ENCODE data around the gene SCML2.
"Not testable (repeated sequence)": the region's sequence is repeated elsewhere in the genome, so short reads cannot be mapped to it uniquely, and the experiment has no call there.

Gene SCML2

GRCh38 chrX:18271725-18272124, 82.8 kb downstream of the SCML2 start:
- no peak for DNase-seq (ENCODE audit: low read depth in 2 of 2, low spot score in 1 of 2)

- no peak for DNase-seq (ENCODE audit: low read depth in 2 of 2, low spot score in 1 of 2)
Measured at GRCh38 chrX:18271309-18271708, 83.2 kb downstream of the SCML2 start.

GRCh38 chrX:18255059-18255458, 99.4 kb downstream of the SCML2 start:
- DNase-seq (ENCODE audit: low read depth in 2 of 2, low spot score in 1 of 2) = no peak

- DNase-seq (ENCODE audit: low read depth in 2 of 2, low spot score in 1 of 2) = no peak
Measured at GRCh38 chrX:18252644-18253359, 101.7 kb downstream of the SCML2 start.

GRCh38 chrX:18229646-18230045, 124.8 kb downstream of the SCML2 start:
- DNase-seq (ENCODE audit: low read depth in 2 of 2, low spot score in 1 of 2) = not testable (repeated sequence)

GRCh38 chrX:18228069-18228468, 126.4 kb downstream of the SCML2 start:
- DNase-seq (ENCODE audit: low read depth in 2 of 2, low spot score in 1 of 2) = no peak

- no peak for DNase-seq (ENCODE audit: low read depth in 2 of 2, low spot score in 1 of 2)
Measured at GRCh38 chrX:18227458-18227857, 127.0 kb downstream of the SCML2 start.

- DNase-seq (ENCODE audit: low read depth in 2 of 2, low spot score in 1 of 2) = no peak
Measured at GRCh38 chrX:18220786-18221185, 133.7 kb downstream of the SCML2 start, which contains the start of gene BEND2. Gene BEND2 (minus strand): TSS chrX:18220886. CDS start chrX:18220750, 136 bp downstream.

- DNase-seq (ENCODE audit: low read depth in 2 of 2, low spot score in 1 of 2) = no peak
Measured at GRCh38 chrX:18210470-18210869, 144.0 kb downstream of the SCML2 start.

GRCh38 chrX:18206657-18207056, 147.8 kb downstream of the SCML2 start:
- DNase-seq (ENCODE audit: low read depth in 2 of 2, low spot score in 1 of 2) = no peak

GRCh38 chrX:18203631-18204030, 150.9 kb downstream of the SCML2 start:
- no peak for DNase-seq (ENCODE audit: low read depth in 2 of 2, low spot score in 1 of 2)

- no peak for DNase-seq (ENCODE audit: low read depth in 2 of 2, low spot score in 1 of 2)
Measured at GRCh38 chrX:18194688-18195087, 159.8 kb downstream of the SCML2 start.
